H4 (cell line): Measurements from ENCODE around the gene SLFN11. TPM values are rescaled to one million over a fixed set of nuclear protein-coding genes. Genes with fewer than 3 reads are reported as not detected.

Experiments
- total RNA-seq: library from RNA; depleted of rRNA; stranded (reverse); fragments of >200 nt; shearing (Covaris generic); gene quantifications from 2 replicates; pipeline ENCODE4 v1.2.3, GENCODE V29; 2014; rRNA removed

SLFN11 gene
- total RNA-seq, 1 experiment from 2014 or later: 47.6 TPM

Other genes starting within 250 kb of the SLFN11 start
- gene NLE1, start 231.3 kb downstream of the SLFN11 start, total RNA-seq: 17.6 and 20.2 TPM in 2 replicates
- not detected in 2 replicates for gene UNC45B, start 225.8 kb downstream of the SLFN11 start, total RNA-seq
- not detected in 2 replicates for gene SLC35G3, start 179.2 kb downstream of the SLFN11 start, total RNA-seq
- gene SLFN5, start 130.5 kb downstream of the SLFN11 start, total RNA-seq: 28.8 and 35.1 TPM in 2 replicates
- gene SLFN12, start 58.9 kb upstream of the SLFN11 start, total RNA-seq: 17.4 and 19.8 TPM in 2 replicates
- 0.25 and 0.85 TPM in 2 replicates for gene SLFN13, start 75.1 kb upstream of the SLFN11 start, total RNA-seq
- 0.06 and 0.31 TPM in 2 replicates for gene SLFN12L, start 164.1 kb upstream of the SLFN11 start, total RNA-seq
- not detected in 2 replicates for gene SLFN14, start 187.2 kb upstream of the SLFN11 start, total RNA-seq
- gene PEX12, start 204.9 kb upstream of the SLFN11 start, total RNA-seq: 11.1 and 13.7 TPM in 2 replicates
- 40.1 and 57.2 TPM in 2 replicates for gene AP2B1, start 213.7 kb upstream of the SLFN11 start, total RNA-seq